ENCODE data around the gene SLC25A1.
"Not testable (repeated sequence)": the region's sequence is repeated elsewhere in the genome, so short reads cannot be mapped to it uniquely, and the experiment has no call there.

The SLC25A1 gene

GRCh38 chr22:19213442-19214077 lies 35.0 kb upstream of the SLC25A1 start:
- no peak for TF ChIP-seq POLR2A (IDR thresholded peaks at IDR 0.05; ENCODE audit: low read length)
- TF ChIP-seq GATA1 (IDR thresholded peaks at IDR 0.05; ENCODE audit: low read depth, low read length), result no peak
- no peak for DNase-seq

- no peak for TF ChIP-seq GATA1 (IDR thresholded peaks at IDR 0.05; ENCODE audit: low read depth, low read length)
- TF ChIP-seq POLR2A (IDR thresholded peaks at IDR 0.05; ENCODE audit: low read length), result no peak
- DNase-seq, result no peak
Observed at GRCh38 chr22:19213001-19213400, 34.5 kb upstream of the SLC25A1 start.

GRCh38 chr22:19212302-19212870 lies 33.9 kb upstream of the SLC25A1 start:
- TF ChIP-seq GATA1 (IDR thresholded peaks at IDR 0.05; ENCODE audit: low read depth, low read length) (no peak), POLR2A (IDR thresholded peaks at IDR 0.05; ENCODE audit: low read length) (no peak)
- DNase-seq, result no peak

GRCh38 chr22:19210188-19210587 lies 31.7 kb upstream of the SLC25A1 start:
- TF ChIP-seq GATA1 (IDR thresholded peaks at IDR 0.05; ENCODE audit: low read depth, low read length) (no peak), POLR2A (IDR thresholded peaks at IDR 0.05; ENCODE audit: low read length) (no peak)
- DNase-seq, result no peak

- DNase-seq, result no peak
- TF ChIP-seq POLR2A (IDR thresholded peaks at IDR 0.05; ENCODE audit: low read length), result no peak
- no peak for TF ChIP-seq GATA1 (IDR thresholded peaks at IDR 0.05; ENCODE audit: low read depth, low read length)
Observed at GRCh38 chr22:19208287-19208847, 29.8 kb upstream of the SLC25A1 start.

- no peak for TF ChIP-seq POLR2A (IDR thresholded peaks at IDR 0.05; ENCODE audit: low read length)
- TF ChIP-seq GATA1 (IDR thresholded peaks at IDR 0.05; ENCODE audit: low read depth, low read length), result no peak
Observed at GRCh38 chr22:19207884-19208283, 29.3 kb upstream of the SLC25A1 start.

GRCh38 chr22:19207401-19207808 lies 28.9 kb upstream of the SLC25A1 start:
- TF ChIP-seq POLR2A (IDR thresholded peaks at IDR 0.05; ENCODE audit: low read length), result no peak
- TF ChIP-seq GATA1 (IDR thresholded peaks at IDR 0.05; ENCODE audit: low read depth, low read length), result no peak
- no peak for DNase-seq

More at GRCh38 chr22:19207884-19208283, 29.3 kb upstream of the SLC25A1 start:
- no peak for DNase-seq

GRCh38 chr22:19206287-19206686 lies 27.8 kb upstream of the SLC25A1 start:
- DNase-seq, result no peak
- TF ChIP-seq GATA1 (IDR thresholded peaks at IDR 0.05; ENCODE audit: low read depth, low read length), result no peak
- no peak for TF ChIP-seq POLR2A (IDR thresholded peaks at IDR 0.05; ENCODE audit: low read length)

- TF ChIP-seq POLR2A (IDR thresholded peaks at IDR 0.05; ENCODE audit: low read length) (no peak), GATA1 (IDR thresholded peaks at IDR 0.05; ENCODE audit: low read depth, low read length) (no peak)
- no peak for DNase-seq
Observed at GRCh38 chr22:19204640-19205039, 26.1 kb upstream of the SLC25A1 start.

- TF ChIP-seq POLR2A (IDR thresholded peaks at IDR 0.05; ENCODE audit: low read length) (no peak), GATA1 (IDR thresholded peaks at IDR 0.05; ENCODE audit: low read depth, low read length) (no peak)
- peak; percentile 62 to 81 for DNase-seq
Observed at GRCh38 chr22:19203834-19204233, 25.3 kb upstream of the SLC25A1 start.

GRCh38 chr22:19202799-19203186 lies 24.3 kb upstream of the SLC25A1 start:
- DNase-seq, result not testable (repeated sequence)

GRCh38 chr22:19201869-19202798 lies 23.6 kb upstream of the SLC25A1 start:
- no peak for TF ChIP-seq GATA1 (IDR thresholded peaks at IDR 0.05; ENCODE audit: low read depth, low read length)
- TF ChIP-seq POLR2A (IDR thresholded peaks at IDR 0.05; ENCODE audit: low read length), result no peak
- peak; percentile 9 to 40 for DNase-seq

GRCh38 chr22:19201130-19201868 lies 22.8 kb upstream of the SLC25A1 start:
- TF ChIP-seq POLR2A (IDR thresholded peaks at IDR 0.05; ENCODE audit: low read length) (no peak), GATA1 (IDR thresholded peaks at IDR 0.05; ENCODE audit: low read depth, low read length) (no peak)
- no peak for DNase-seq

Measured in erythroblast (primary cell).